ENCODE results near the gene PRPF38A. TPM values are rescaled to one million over a fixed set of nuclear protein-coding genes. Genes with fewer than 3 reads are reported as not detected.

The PRPF38A gene
- total RNA-seq, 1 experiment from 2014 or later = 15.2 TPM

- intact Hi-C loops (cut with micrococcal nuclease) = no loop called here
Observed at GRCh38 chr1:52385376-52385775, 19.0 kb upstream of the PRPF38A start.

GRCh38 chr1:52386458-52386857, 17.9 kb upstream of the PRPF38A start:
- no TSS peak for BruUV-seq (replicated peaks)
- no peak for DNase-seq
- POLR2A ChIA-PET (ENCODE audit: unreplicated experiment) = no interaction called here
- intact Hi-C loops (cut with micrococcal nuclease) = no loop called here
- no peak overlapping the region for H3K4me2 ChIP-seq (ENCODE audit: low read length)
- H3K27me3 ChIP-seq (ENCODE audit: low read length) = no peaks in the 10 kb centered on the region
- H3K4me3 ChIP-seq (ENCODE audit: low read length) = no peak overlapping the region
- no peaks in the 10 kb centered on the region for H4K20me1 ChIP-seq (ENCODE audit: low read length)
- H3F3A ChIP-seq (ENCODE audit: low read length, unreplicated experiment) = no peaks in the 10 kb centered on the region
- CTCF ChIA-PET = no interaction called here
- no peak for ATAC-seq
- H3K79me2 ChIP-seq (ENCODE audit: low read length) = no peaks in the 10 kb centered on the region
- no peak for TF ChIP-seq EZH2phosphoT487 (IDR thresholded peaks at IDR 0.05; ENCODE audit: borderline replicate concordance, low read length)
- TF ChIP-seq EZH2 (IDR thresholded peaks at IDR 0.05; ENCODE audit: low read length, unreplicated experiment) = no peak
- TF ChIP-seq, protein P1, sequence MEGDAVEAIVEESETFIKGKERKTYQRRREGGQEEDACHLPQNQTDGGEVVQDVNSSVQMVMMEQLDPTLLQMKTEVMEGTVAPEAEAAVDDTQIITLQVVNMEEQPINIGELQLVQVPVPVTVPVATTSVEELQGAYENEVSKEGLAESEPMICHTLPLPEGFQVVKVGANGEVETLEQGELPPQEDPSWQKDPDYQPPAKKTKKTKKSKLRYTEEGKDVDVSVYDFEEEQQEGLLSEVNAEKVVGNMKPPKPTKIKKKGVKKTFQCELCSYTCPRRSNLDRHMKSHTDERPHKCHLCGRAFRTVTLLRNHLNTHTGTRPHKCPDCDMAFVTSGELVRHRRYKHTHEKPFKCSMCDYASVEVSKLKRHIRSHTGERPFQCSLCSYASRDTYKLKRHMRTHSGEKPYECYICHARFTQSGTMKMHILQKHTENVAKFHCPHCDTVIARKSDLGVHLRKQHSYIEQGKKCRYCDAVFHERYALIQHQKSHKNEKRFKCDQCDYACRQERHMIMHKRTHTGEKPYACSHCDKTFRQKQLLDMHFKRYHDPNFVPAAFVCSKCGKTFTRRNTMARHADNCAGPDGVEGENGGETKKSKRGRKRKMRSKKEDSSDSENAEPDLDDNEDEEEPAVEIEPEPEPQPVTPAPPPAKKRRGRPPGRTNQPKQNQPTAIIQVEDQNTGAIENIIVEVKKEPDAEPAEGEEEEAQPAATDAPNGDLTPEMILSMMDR (conservative IDR thresholded peaks at IDR 0.05; ENCODE audit: low read depth, low read length) = no peak
- H3K9ac ChIP-seq (ENCODE audit: low read length) = no peak overlapping the region
- H2AFZ ChIP-seq (ENCODE audit: low read length) = no peak overlapping the region
- no peaks in the 10 kb centered on the region for H3K9me2 ChIP-seq (replicated peaks; ENCODE audit: low read length)
- H3K9me3 ChIP-seq (ENCODE audit: low read length) = no peaks in the 10 kb centered on the region
- H3K4me1 ChIP-seq (ENCODE audit: insufficient read depth, low read length) = no peaks in the 10 kb centered on the region
- no peak overlapping the region for H3K27ac ChIP-seq (ENCODE audit: low read length)
- H3K36me3 ChIP-seq (ENCODE audit: low read depth, low read length) = peaks cover 55% of the 10 kb centered on the region

More at GRCh38 chr1:52385376-52385775, 19.0 kb upstream of the PRPF38A start:
- H3K4me3 ChIP-seq (ENCODE audit: low read length) = no peak overlapping the region
- no peak overlapping the region for H2AFZ ChIP-seq (ENCODE audit: low read length)
- no peak for DNase-seq
- TF ChIP-seq EZH2phosphoT487 (IDR thresholded peaks at IDR 0.05; ENCODE audit: borderline replicate concordance, low read length) = no peak
- no peak for TF ChIP-seq EZH2 (IDR thresholded peaks at IDR 0.05; ENCODE audit: low read length, unreplicated experiment)
- ATAC-seq = no peak
- no peaks in the 10 kb centered on the region for H4K20me1 ChIP-seq (ENCODE audit: low read length)
- no peaks in the 10 kb centered on the region for H3K9me3 ChIP-seq (ENCODE audit: low read length)
- POLR2A ChIA-PET (ENCODE audit: unreplicated experiment) = no interaction called here
- H3K27me3 ChIP-seq (ENCODE audit: low read length) = no peaks in the 10 kb centered on the region
- no peak overlapping the region for H3K27ac ChIP-seq (ENCODE audit: low read length)
- H3K9ac ChIP-seq (ENCODE audit: low read length) = no peak overlapping the region
- no peak overlapping the region for H3K4me2 ChIP-seq (ENCODE audit: low read length)
- CTCF ChIA-PET = no interaction called here
- H3K9me2 ChIP-seq (replicated peaks; ENCODE audit: low read length) = no peaks in the 10 kb centered on the region
- H3F3A ChIP-seq (ENCODE audit: low read length, unreplicated experiment) = no peaks in the 10 kb centered on the region
- BruUV-seq (replicated peaks) = no TSS peak
- peaks cover 64% of the 10 kb centered on the region for H3K36me3 ChIP-seq (ENCODE audit: low read depth, low read length)
- no peaks in the 10 kb centered on the region for H3K79me2 ChIP-seq (ENCODE audit: low read length)
- H3K4me1 ChIP-seq (ENCODE audit: insufficient read depth, low read length) = no peaks in the 10 kb centered on the region

DNA sequence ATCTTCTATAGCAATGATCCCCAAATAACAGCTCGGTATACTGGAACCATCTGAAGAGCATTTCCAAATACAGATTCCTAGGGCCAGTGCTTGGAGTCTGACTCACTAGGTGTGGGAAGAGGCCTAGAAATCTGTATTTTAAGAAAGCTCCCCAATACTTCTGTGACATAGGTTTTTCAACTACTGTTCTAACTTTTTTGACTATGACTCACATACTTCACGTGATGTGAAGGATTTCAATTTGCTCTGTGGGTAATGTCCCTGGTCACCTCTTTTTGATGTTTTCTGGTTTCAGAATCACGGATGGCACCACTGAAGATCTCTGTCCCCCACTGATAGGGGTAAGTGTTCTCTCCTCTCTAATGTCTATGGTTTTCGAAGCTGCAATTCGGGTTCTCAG, 11.2 kb upstream of the PRPF38A start:
- Histone ChIP-seq H3K9me3 (ENCODE audit: low read length) (no peaks in the 10 kb centered on the region), H3K9me2 (replicated peaks; ENCODE audit: low read length) (no peaks in the 10 kb centered on the region), H3K79me2 (ENCODE audit: low read length) (no peaks in the 10 kb centered on the region), H3K9ac (ENCODE audit: low read length) (no peak overlapping the region), H3K36me3 (ENCODE audit: low read depth, low read length) (peaks cover 66% of the 10 kb centered on the region), H3K27me3 (ENCODE audit: low read length) (no peaks in the 10 kb centered on the region), H2AFZ (ENCODE audit: low read length) (no peak overlapping the region), H3K4me3 (ENCODE audit: low read length) (no peak overlapping the region), H3F3A (ENCODE audit: low read length, unreplicated experiment) (no peaks in the 10 kb centered on the region), H3K4me1 (ENCODE audit: insufficient read depth, low read length) (no peaks in the 10 kb centered on the region), H3K27ac (ENCODE audit: low read length) (no peak overlapping the region), H3K4me2 (ENCODE audit: low read length) (no peak overlapping the region), H4K20me1 (ENCODE audit: low read length) (0 out of 2 replicates have a peak, but pooled peaks cover 5% of the 10 kb centered on the region)
- ATAC-seq = no peak
- ChIA-PET POLR2A (ENCODE audit: unreplicated experiment) (no interaction called here), CTCF (no interaction called here)
- no peak for TF ChIP-seq EZH2phosphoT487 (IDR thresholded peaks at IDR 0.05; ENCODE audit: borderline replicate concordance, low read length)
- TF ChIP-seq, protein P1 (conservative IDR thresholded peaks at IDR 0.05; ENCODE audit: low read depth, low read length) = no peak
- TF ChIP-seq EZH2 (IDR thresholded peaks at IDR 0.05; ENCODE audit: low read length, unreplicated experiment) = no peak
- intact Hi-C loops (cut with micrococcal nuclease) = no loop called here
- BruUV-seq (replicated peaks) = no TSS peak
- no peak for DNase-seq
